NCI-H146 treated with DMSO at 0.1 percent for 48 hours (cell line): ENCODE results near the gene UCP2.
"Not testable (repeated sequence)": the region's sequence is repeated elsewhere in the genome, so short reads cannot be mapped to it uniquely, and the experiment has no call there.

Source experiments
- DNase-seq: peaks from one replicate; lab custom pipeline; 2025; ENCODE audit not compliant: unreplicated experiment; lab: John Stamatoyannopoulos, UW

Gene UCP2

DNA sequence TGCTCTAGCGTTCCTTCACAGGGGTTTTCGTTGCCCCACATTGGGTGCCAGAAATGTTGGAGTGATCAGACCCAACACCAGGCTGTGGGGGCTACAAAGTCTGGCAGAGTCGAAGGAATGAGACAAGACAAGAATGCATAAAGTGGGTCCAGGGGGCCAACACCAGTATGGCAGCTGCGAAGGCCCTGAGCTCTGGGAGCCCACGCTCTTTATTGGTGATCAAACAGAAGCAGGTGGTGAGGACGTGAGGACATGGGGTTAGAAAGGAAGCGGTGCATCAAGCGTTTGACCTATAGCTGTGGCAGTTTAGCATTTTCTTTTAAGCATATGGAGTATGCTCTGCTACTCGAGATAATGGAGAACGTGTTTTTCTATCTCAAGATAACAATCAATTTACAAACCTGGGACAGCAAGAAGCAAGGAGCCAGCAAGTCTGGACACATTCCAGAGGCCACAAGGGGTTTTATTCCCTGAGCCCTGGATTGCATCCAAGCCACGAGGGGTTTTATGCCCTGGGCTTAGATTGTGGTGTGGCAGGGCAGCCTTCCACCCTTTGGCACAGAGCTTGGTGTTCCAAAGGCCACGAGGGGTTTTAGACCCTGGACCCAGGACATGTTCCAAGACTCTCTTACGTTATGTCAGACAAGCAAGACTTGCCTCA lies 35.7 kb downstream of the UCP2 start:
- no peak for DNase-seq

DNA sequence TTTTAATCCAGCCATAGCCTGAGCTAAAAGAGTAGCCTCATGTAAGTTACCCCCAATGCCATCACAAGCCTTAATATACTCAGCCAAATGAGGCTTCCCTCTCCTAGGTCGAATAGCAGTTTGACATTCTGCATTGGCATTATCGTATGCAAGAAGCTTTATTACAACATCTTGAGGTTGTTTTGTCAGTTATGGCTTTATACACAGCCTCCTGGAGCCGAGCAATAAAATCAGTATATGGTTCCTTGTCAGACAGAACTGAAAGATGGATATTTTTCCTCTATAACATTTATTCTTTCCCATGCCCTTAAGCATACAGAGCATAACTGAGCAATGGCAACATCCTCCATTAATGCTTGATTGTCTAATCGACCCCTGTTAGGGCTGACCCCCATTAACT lies 37.2 kb downstream of the UCP2 start:
- no peak for DNase-seq

DNA sequence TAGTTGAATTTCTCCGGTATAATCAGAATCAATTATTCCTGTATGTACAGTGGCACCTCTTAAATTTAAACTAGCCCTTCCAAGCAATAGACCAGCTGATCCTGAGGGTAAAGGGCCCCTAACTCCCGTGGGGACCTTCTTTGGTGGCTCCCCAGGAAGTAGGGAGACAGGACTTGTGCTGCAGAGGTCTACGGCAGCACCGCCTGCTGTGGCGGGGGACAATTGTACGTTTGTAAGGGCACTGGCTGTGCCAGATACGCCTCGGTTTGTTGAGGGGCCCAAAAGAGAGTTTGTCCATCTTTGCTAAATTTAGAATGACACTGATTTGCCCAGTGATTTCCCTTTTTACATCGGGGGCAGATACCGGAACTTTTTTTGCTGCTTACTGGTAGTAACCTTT lies 37.7 kb downstream of the UCP2 start:
- DNase-seq, result no peak

DNA sequence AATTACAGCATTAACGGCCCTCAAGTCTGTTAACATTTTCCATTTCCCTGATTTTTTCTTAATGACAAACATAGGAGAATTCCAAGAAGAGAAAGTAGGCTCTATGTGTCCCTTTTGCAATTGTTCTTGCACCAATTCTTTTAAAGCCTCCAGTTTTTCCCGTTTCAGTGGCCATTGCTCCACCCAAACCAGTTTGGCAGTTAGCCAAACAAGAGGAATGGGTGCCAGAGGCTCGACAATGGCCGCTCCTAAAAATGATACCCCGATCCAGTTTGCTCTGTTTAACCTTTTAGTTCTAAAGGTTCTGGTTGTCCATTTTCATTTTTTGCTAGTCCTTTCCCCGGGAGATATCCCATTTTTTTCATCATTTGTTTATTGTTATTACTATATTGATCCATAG lies 38.6 kb downstream of the UCP2 start:
- DNase-seq, result no peak

DNA sequence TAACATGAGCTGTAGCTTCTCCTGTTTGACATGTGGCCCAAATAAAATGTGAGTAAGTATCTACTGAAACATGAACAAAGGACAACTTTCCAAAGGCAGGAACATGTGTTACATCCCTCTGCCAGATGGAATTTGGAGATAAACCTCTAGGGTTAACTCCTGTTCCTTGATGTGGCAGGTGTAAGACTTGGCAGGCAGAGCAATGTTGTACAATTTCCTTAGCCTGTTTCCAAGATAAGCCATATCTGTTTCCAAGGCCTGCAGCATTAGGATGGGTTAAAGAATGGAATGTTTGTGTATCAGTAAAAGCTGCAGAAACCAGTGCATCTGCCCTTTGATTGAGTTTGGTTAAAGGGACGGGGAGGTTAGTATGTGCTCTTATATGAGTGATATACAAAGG lies 40.6 kb downstream of the UCP2 start:
- DNase-seq, result no peak

DNA sequence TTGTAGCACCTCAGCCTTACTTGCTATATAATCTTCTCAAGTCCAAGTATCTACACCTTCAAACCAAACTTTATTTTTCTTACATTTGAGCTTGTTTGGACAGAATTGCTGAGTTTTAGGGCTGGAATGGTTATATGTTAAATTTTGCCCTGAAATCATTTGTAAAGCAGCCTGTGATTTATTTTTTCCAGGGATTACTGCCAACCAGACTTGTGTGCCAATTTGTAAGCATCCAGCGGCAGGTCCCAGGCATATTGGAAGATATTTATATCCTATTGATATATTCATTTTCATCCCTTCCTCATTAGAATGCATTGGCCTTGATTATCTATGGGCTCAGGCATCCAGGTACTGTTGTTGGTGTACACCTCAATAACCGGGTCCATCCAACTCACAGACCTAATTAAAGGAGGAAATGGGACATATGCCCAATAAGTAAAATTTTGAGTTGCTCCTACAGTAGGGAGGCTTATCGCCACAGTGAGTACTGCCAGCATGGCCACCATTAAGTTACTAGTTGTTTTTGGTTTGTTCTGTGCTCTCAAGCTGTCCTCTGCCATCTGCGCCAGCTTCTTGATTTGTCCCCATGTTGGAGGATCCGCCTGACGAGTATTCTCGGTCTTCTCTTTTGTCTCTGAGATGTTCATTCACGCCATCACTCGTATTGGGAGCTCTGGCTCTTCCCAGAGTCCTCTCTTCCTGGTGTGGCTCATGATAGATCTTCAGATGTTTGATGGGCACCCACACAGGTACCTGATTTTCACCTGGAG lies 41.7 kb downstream of the UCP2 start:
- no peak for DNase-seq

DNA sequence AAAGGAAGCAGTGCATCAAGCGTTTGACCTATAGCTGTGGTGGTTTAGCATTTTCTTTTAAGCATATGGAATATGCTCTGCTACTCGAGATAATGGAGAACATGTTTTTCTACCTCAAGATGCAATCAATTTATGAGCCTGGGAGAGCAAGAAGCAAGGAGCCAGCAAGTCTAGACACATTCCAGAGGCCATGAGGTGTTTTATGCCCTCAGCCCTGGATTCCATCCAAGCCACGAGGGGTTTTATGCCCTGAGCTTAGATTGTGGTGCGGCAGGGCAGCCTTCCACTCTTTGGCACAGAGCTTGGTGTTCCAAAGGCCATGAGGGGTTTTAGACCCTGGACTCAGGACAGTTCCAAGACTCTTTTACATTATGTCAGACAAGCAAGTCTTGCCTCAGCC lies 43.5 kb downstream of the UCP2 start:
- no peak for DNase-seq

DNA sequence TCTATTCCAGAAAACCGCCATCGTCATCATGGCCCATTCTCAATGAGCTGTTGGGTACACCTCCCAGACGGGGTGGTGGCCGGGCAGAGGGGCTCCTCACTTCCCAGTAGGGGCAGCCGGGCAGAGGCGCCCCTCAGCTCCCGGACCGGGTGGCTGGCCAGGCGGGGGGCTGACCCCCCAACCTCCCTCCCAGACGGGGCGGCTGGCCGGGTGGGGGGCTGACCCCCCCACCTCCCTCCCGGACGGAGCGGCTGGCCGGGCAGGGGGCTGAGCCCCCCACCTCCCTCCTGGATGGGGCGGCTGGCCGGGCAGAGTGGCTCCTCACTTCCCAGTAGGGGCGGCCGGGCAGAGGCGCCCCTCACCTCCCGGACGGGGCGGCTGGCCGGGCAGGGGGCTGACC lies 46.6 kb downstream of the UCP2 start:
- DNase-seq, result not testable (repeated sequence)

DNA sequence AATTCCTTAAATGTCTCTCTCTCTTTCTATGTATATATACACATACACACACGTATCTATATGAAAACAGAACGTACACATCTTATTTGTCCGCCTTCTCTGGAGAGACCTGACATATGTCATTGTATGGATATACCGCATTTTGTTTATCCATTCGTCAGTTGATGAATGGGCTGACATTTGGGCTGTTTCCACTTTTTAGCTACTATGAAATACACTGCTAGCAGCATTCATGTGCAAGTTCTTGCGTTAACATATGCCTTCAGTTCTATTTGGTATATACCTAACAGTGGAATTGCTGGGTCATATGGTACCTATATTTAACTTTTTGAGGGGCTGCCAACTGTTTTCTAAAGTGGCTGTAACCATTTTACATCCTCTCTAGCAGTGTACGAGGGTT lies 49.9 kb downstream of the UCP2 start:
- DNase-seq, result no peak

DNA sequence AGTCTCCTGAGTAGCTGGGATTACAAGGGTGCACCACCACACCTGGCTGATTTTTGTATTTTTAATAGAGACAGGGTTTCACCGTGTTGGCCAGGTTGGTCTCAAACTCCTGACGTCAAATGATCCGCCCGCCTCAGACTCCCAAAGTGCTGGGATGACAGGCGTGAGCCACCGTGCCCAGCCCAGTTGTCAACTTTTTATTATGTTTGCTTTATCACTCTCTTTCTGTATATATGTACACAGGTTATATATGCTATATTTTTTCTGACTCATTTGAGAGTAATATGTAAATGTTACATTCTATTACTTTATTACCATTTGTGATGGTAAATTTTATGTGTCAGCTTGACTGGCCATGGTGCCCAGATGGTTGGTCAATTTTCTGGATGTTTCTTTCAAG lies 50.7 kb downstream of the UCP2 start:
- no peak for DNase-seq

DNA sequence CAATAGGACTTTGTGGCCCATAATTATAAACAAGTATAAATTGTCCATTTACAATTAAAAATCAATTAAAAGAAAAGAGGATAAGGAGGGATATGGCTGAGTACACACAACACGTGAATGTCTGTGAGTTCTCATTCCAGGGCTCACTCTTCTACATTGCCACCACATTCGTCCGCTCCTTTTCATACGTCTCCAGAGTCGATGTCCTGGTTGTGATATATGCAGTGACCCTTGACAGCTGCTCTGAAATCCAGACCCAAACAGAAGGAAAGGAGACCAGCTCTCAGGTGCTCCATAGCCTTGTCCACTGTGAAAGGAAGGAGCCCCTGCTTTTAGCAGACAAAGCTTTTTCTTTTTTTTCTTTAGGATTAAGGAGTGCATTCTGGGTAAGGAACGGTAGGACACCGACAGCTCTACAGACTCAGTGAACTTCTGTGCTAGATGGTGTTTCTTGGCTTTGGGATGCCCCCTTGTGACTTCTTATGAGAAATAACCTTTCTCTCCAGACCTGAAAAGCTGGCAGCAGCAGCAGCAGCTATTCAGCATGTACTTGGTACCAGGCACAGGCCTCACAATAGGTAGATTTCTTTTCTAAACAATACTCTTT lies 51.5 kb downstream of the UCP2 start:
- peak; percentile 33 for DNase-seq

DNA sequence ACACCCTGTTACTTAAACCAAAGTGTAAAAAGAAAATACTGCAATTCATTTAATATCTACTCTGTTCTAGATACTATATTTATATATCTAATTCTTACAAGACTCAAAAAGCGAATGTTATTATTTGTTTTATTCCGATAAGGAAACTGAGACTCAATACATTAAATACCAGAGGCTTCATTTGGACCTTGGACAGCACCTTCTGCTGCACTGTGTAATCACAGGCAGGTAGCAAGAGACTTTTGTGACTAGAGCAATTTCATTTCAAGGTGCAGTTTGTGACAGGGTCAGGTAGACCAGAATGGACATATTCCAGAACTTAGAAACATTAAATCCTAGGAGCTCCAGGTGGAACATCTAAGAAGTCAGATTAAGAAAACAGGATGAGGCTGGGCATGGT lies 53.3 kb downstream of the UCP2 start:
- no peak for DNase-seq
